ENCODE results near the gene MAN1C1.
"Not testable (repeated sequence)": the region's sequence is repeated elsewhere in the genome, so short reads cannot be mapped to it uniquely, and the experiment has no call there.

MAN1C1 gene

GRCh38 chr1:25683731-25684130, 67.1 kb downstream of the MAN1C1 start:
- DNase-seq = no peak

GRCh38 chr1:25684216-25684965, 67.8 kb downstream of the MAN1C1 start:
- no peak for DNase-seq

GRCh38 chr1:25685211-25685750, 68.7 kb downstream of the MAN1C1 start:
- no peak for DNase-seq

GRCh38 chr1:25685938-25686665, 69.5 kb downstream of the MAN1C1 start:
- no peak for DNase-seq

- no peak for DNase-seq
These were observed 70.8 kb downstream of the MAN1C1 start for GRCh38 chr1:25687221-25688017.

- no peak for DNase-seq
These were observed 72.0 kb downstream of the MAN1C1 start for GRCh38 chr1:25688390-25689119.

GRCh38 chr1:25689686-25690381, 73.2 kb downstream of the MAN1C1 start:
- DNase-seq = no peak

GRCh38 chr1:25690396-25690956, 73.9 kb downstream of the MAN1C1 start:
- no peak for DNase-seq

- no peak for DNase-seq
These were observed 74.6 kb downstream of the MAN1C1 start for GRCh38 chr1:25691211-25691610.

- peak; percentile 16 to 19 for DNase-seq
These were observed 76.0 kb downstream of the MAN1C1 start for GRCh38 chr1:25692560-25692959.

- DNase-seq = no peak
These were observed 77.8 kb downstream of the MAN1C1 start for GRCh38 chr1:25694167-25695007.

- no peak for DNase-seq
These were observed 78.6 kb downstream of the MAN1C1 start for GRCh38 chr1:25695090-25695770.

GRCh38 chr1:25695771-25696311, 79.2 kb downstream of the MAN1C1 start:
- DNase-seq = no peak

- not testable (repeated sequence) for DNase-seq
These were observed 80.1 kb downstream of the MAN1C1 start for GRCh38 chr1:25696643-25697042.

- no peak for DNase-seq
These were observed 81.0 kb downstream of the MAN1C1 start for GRCh38 chr1:25697435-25698217.

GRCh38 chr1:25698252-25698651, 81.7 kb downstream of the MAN1C1 start:
- DNase-seq = no peak

- DNase-seq = not testable (repeated sequence)
These were observed 82.5 kb downstream of the MAN1C1 start for GRCh38 chr1:25699059-25699458.

- DNase-seq = no peak
These were observed 83.0 kb downstream of the MAN1C1 start for GRCh38 chr1:25699500-25700143.

Data from NCI-H1930 (cell line).